ENCODE data around the gene MUC5AC. TPM values are rescaled to one million over a fixed set of nuclear protein-coding genes. Genes with fewer than 3 reads are reported as not detected.

Gene MUC5AC
- total RNA-seq: not detected in 2 replicates

GRCh38 chr11:1157645-1158591 is at the start of gene MUC5AC:
Gene MUC5AC (plus strand): TSS chr11:1157953. CDS start chr11:1158000, 47 bp downstream.

GRCh38 chr11:1222491-1223345 is 65.0 kb downstream of the MUC5AC start, which contains the start of gene MUC5B:
Gene MUC5B (plus strand): TSS chr11:1223066. CDS start chr11:1223124, 58 bp downstream.

Other genes with a start within 250 kb of the MUC5AC start
- 58.0 and 96.3 TPM in 2 replicates for gene CHID1, start 247.1 kb upstream of the MUC5AC start, total RNA-seq
- 41.4 and 46.4 TPM in 2 replicates for gene AP2A2, start 232.1 kb upstream of the MUC5AC start, total RNA-seq
- not detected in 2 replicates for gene MUC6, start 121.2 kb upstream of the MUC5AC start, total RNA-seq
- gene MUC2, start 83.1 kb upstream of the MUC5AC start, total RNA-seq: not detected in 2 replicates
- not detected in 2 replicates for gene MUC5B, start 65.1 kb downstream of the MUC5AC start, total RNA-seq
- gene TOLLIP, start 151.7 kb downstream of the MUC5AC start, total RNA-seq: 37.4 and 46.6 TPM in 2 replicates
- gene BRSK2, start 232.0 kb downstream of the MUC5AC start, total RNA-seq: not detected in 2 replicates

Data from mammary microvascular endothelial cell (primary cell).